MM.1S (cell line): ENCODE measurements around the gene SMYD2.

Experiments
- DNase-seq: peaks from one replicate; pipeline ENCODE4 v3.0.0-alpha.2; 2015
- H2AFZ ChIP-seq: fragments of 300-600 bp; sonication (generic); 2 replicates; pipeline ENCODE4 v1.6.0; 2016; ENCODE audit warnings: antibody characterized with exemption, low read length
- H3F3A ChIP-seq: fragments of 300-600 bp; sonication (generic); 2 replicates; pipeline ENCODE4 v1.6.1; 2016; ENCODE audit warnings: mild to moderate bottlenecking, antibody characterized with exemption, low read length, moderate library complexity, mixed read lengths; ENCODE audit not compliant: insufficient read depth
- H3K27ac ChIP-seq: fragments of 300-600 bp; sonication (generic); 2 replicates; pipeline ENCODE4 v1.5.1; 2016; ENCODE audit warnings: mild to moderate bottlenecking, low read length
- H3K27me3 ChIP-seq: fragments of 300-600 bp; sonication (generic); replicated peaks from 2 replicates; pipeline ENCODE4 v1.6.0; 2016; ENCODE audit warnings: low read length; ENCODE audit not compliant: insufficient read depth
- H3K36me3 ChIP-seq: fragments of 300-600 bp; sonication (generic); replicated peaks from 2 replicates; pipeline ENCODE4 v1.6.1; 2016; ENCODE audit warnings: mild to moderate bottlenecking, low read length, mixed read lengths; ENCODE audit not compliant: insufficient read depth
- H3K4me1 ChIP-seq: fragments of 300-600 bp; sonication (generic); 2 replicates; pipeline ENCODE4 v1.6.1; 2016; ENCODE audit warnings: low read length, mixed read lengths
- H3K4me2 ChIP-seq: fragments of 300-600 bp; sonication (generic); 2 replicates; pipeline ENCODE4 v1.6.0; 2016; ENCODE audit warnings: low read depth, low read length
- H3K4me3 ChIP-seq: fragments of 300-600 bp; sonication (generic); 2 replicates; pipeline ENCODE4 v1.5.1; 2016; ENCODE audit warnings: low read length, mixed read lengths
- H3K79me2 ChIP-seq: fragments of 300-600 bp; sonication (generic); 2 replicates; pipeline ENCODE4 v1.6.1; 2016; ENCODE audit warnings: mixed run types, low read length, mixed read lengths
- H3K9ac ChIP-seq: fragments of 300-600 bp; sonication (generic); 2 replicates; pipeline ENCODE4 v1.6.1; 2016; ENCODE audit warnings: low read length, mixed read lengths
- H3K9me2 ChIP-seq: fragments of 300-600 bp; sonication (generic); replicated peaks from 2 replicates; pipeline ENCODE4 v1.6.1; 2016; ENCODE audit warnings: mild to moderate bottlenecking, low read length, mixed read lengths; ENCODE audit not compliant: insufficient read depth
- H3K9me3 ChIP-seq: fragments of 300-600 bp; sonication (generic); replicated peaks from 2 replicates; pipeline ENCODE4 v1.6.1; 2016; ENCODE audit warnings: mild to moderate bottlenecking, low read length, mixed read lengths; ENCODE audit not compliant: insufficient read depth
- H4K20me1 ChIP-seq: fragments of 300-600 bp; sonication (generic); 2 replicates; pipeline ENCODE4 v1.6.1; 2016; ENCODE audit warnings: mild to moderate bottlenecking, low read length, moderate library complexity, mixed read lengths; ENCODE audit not compliant: insufficient read depth
- EZH2 ChIP-seq: fragments of 300-600 bp; sonication (generic); optimal IDR thresholded peaks from 2 replicates; pipeline ENCODE3; 2017; ENCODE audit warnings: low read depth, mild to moderate bottlenecking, antibody characterized with exemption, low read length, mixed read lengths
- EZH2phosphoT487 ChIP-seq: fragments of 300-600 bp; sonication (generic); IDR thresholded peaks from 2 replicates; pipeline ENCODE4 v1.6.1; 2018; ENCODE audit warnings: antibody characterized with exemption, low read length
- TF ChIP-seq, protein P1 (sequence below): fragments of 300-600 bp; sonication (generic); IDR thresholded peaks from 2 replicates; pipeline ENCODE4 v1.5.1; 2016; ENCODE audit warnings: antibody characterized with exemption, low read length, mixed read lengths

SMYD2 gene

GRCh38 chr1:214380986-214381695 is 100.2 kb downstream of the SMYD2 start:
- TF ChIP-seq EZH2: no peak
- TF ChIP-seq, protein P1, sequence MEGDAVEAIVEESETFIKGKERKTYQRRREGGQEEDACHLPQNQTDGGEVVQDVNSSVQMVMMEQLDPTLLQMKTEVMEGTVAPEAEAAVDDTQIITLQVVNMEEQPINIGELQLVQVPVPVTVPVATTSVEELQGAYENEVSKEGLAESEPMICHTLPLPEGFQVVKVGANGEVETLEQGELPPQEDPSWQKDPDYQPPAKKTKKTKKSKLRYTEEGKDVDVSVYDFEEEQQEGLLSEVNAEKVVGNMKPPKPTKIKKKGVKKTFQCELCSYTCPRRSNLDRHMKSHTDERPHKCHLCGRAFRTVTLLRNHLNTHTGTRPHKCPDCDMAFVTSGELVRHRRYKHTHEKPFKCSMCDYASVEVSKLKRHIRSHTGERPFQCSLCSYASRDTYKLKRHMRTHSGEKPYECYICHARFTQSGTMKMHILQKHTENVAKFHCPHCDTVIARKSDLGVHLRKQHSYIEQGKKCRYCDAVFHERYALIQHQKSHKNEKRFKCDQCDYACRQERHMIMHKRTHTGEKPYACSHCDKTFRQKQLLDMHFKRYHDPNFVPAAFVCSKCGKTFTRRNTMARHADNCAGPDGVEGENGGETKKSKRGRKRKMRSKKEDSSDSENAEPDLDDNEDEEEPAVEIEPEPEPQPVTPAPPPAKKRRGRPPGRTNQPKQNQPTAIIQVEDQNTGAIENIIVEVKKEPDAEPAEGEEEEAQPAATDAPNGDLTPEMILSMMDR: no peak
- TF ChIP-seq EZH2phosphoT487: no peak
- H3F3A ChIP-seq: no peaks in the 10 kb centered on the region
- H3K4me1 ChIP-seq: no peaks in the 10 kb centered on the region
- no peaks in the 10 kb centered on the region for H3K9me2 ChIP-seq
- H3K27ac ChIP-seq: no peak overlapping the region
- H2AFZ ChIP-seq: no peak overlapping the region
- no peaks in the 10 kb centered on the region for H3K36me3 ChIP-seq
- no peaks in the 10 kb centered on the region for H3K9me3 ChIP-seq
- no peak overlapping the region for H3K4me2 ChIP-seq
- DNase-seq: no peak
- H3K4me3 ChIP-seq: no peak overlapping the region
- H4K20me1 ChIP-seq: no peaks in the 10 kb centered on the region
- H3K79me2 ChIP-seq: no peaks in the 10 kb centered on the region
- no peaks in the 10 kb centered on the region for H3K27me3 ChIP-seq
- no peak overlapping the region for H3K9ac ChIP-seq

- TF ChIP-seq, protein P1: no peak
- TF ChIP-seq EZH2phosphoT487 (no peak), EZH2 (no peak)
- Histone ChIP-seq H3K9ac (no peak overlapping the region), H4K20me1 (no peaks in the 10 kb centered on the region), H3K4me2 (no peak overlapping the region), H3K27ac (no peak overlapping the region), H2AFZ (no peak overlapping the region), H3F3A (no peaks in the 10 kb centered on the region), H3K36me3 (no peaks in the 10 kb centered on the region), H3K9me2 (no peaks in the 10 kb centered on the region), H3K79me2 (no peaks in the 10 kb centered on the region), H3K27me3 (no peaks in the 10 kb centered on the region), H3K9me3 (no peaks in the 10 kb centered on the region), H3K4me3 (no peak overlapping the region), H3K4me1 (no peaks in the 10 kb centered on the region)
- DNase-seq: no peak
These were observed 102.7 kb downstream of the SMYD2 start for GRCh38 chr1:214383381-214384372.

DNA sequence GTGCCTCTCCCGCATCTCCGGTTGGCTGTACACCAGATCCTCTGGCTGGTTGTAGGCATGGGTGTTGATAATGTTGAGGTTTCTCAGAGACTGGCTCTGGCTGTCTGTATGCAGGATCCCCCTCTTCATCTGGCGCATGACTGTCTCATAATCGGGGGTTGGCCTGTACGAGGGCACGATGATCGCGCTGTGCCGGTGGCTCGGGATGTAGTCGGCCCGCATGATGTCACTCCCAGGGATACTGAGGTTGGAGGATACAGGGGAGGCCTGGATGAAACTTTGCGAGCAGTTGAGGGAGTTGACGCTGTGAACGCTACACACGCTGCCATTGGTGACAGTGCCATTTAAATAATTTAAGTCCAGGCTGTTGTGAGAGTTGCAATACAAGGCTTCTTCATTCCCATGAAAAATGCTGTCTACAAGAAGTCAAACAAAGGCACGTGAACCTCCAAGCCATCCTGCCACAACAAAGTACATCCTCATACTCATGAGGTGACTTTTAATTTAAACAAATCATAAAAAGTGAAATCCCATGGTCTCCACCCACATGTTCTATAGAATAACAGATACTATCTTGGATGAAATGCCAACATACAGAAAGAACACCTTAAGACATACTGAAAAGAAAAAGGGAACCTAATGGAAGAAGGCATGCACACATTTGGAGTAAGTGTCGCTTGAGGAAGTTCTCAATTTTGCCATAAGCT is 103.6 kb downstream of the SMYD2 start:
- Histone ChIP-seq H3K4me3 (no peak overlapping the region), H3K4me1 (no peaks in the 10 kb centered on the region), H3K36me3 (no peaks in the 10 kb centered on the region)

More for the DNA sequence above, 103.6 kb downstream of the SMYD2 start:
- no peaks in the 10 kb centered on the region for H3K79me2 ChIP-seq
- no peaks in the 10 kb centered on the region for H3K9me3 ChIP-seq
- no peak overlapping the region for H2AFZ ChIP-seq
- H4K20me1 ChIP-seq: no peaks in the 10 kb centered on the region
- TF ChIP-seq EZH2: no peak
- TF ChIP-seq EZH2phosphoT487: no peak
- TF ChIP-seq, protein P1: no peak
- no peaks in the 10 kb centered on the region for H3K27me3 ChIP-seq
- H3K27ac ChIP-seq: no peak overlapping the region
- H3F3A ChIP-seq: no peaks in the 10 kb centered on the region
- H3K9me2 ChIP-seq: no peaks in the 10 kb centered on the region
- H3K4me2 ChIP-seq: no peak overlapping the region
- no peak for DNase-seq
- H3K9ac ChIP-seq: no peak overlapping the region
